ENCODE measurements around the gene CRCP. TPM values are rescaled to one million over a fixed set of nuclear protein-coding genes. Genes with fewer than 3 reads are reported as not detected.
"Not testable (repeated sequence)": the region's sequence is repeated elsewhere in the genome, so short reads cannot be mapped to it uniquely, and the experiment has no call there.

The CRCP gene
- polyA plus RNA-seq, 2 of the 4 experiments (the other 2 are of a cell fraction) = 33.1 to 40.3 TPM

- no peak for TF ChIP-seq HMGXB4 (CRISPR knock-in tag; IDR thresholded peaks at IDR 0.05; ENCODE audit: borderline replicate concordance)
Observed at GRCh38 chr7:66125052-66125694, 10.5 kb downstream of the CRCP start (continued).

- 84% methylated on average over 6 of the region's 6 CpGs for WGBS (ENCODE audit: missing lambda C conversion rate)
- ChIA-PET CTCF (interaction anchor here (1.0 to 1.5 kb wide), 2 partner anchors 33 to 95 kb away, joined by 3 to 4 read pairs; no protein-coding TSS in a partner anchor), POLR2A (interaction anchor here (0.6 to 1.4 kb wide), 2 partner anchors 11 to 759 kb away, joined by 3 read pairs; partner anchors contain the start of gene CRCP)
- H3K4me2 ChIP-seq; H3K27ac ChIP-seq; H3K4me3 ChIP-seq; ATAC-seq; H3K9me3 ChIP-seq; DNase-seq (ENCODE audit: low read depth in 1 of 2, low spot score in 1 of 2); H3K4me1 ChIP-seq: not testable (repeated sequence)
- peak; percentile 84 for FAIRE-seq
Observed at GRCh38 chr7:66125781-66126352, 11.2 kb downstream of the CRCP start.

GRCh38 chr7:66127172-66127571, 12.5 kb downstream of the CRCP start:
- ATAC-seq; H3K4me1 ChIP-seq; H3K4me2 ChIP-seq; POLR2A ChIA-PET; H3K27ac ChIP-seq; H3K4me3 ChIP-seq; DNase-seq (ENCODE audit: low read depth in 1 of 2, low spot score in 1 of 2); CTCF ChIA-PET; FAIRE-seq; H3K9me3 ChIP-seq: not testable (repeated sequence)
- 93% methylated on average over 3 of the region's 3 CpGs for WGBS (ENCODE audit: missing lambda C conversion rate)

- Histone ChIP-seq H3K27ac (peak overlapping the region in 1 of 2 experiments; percentile 45; a peak in 2 of 6 replicates), H3K9me3 (no peaks in the 10 kb centered on the region), H3K4me3 (no peak overlapping the region), H3K4me1 (peaks cover 15% of the 10 kb centered on the region; the same call in 2 of the 3 replicates), H3K4me2 (no peak overlapping the region)
- POLR2A ChIA-PET = no interaction called here
- DNase-seq (ENCODE audit: low read depth in 1 of 2, low spot score in 1 of 2) (no peak), ATAC-seq (no peak), FAIRE-seq (no peak)
- no peak for TF ChIP-seq SMC3 (IDR thresholded peaks at IDR 0.05)
- TF ChIP-seq PHF8 (IDR thresholded peaks at IDR 0.05; ENCODE audit: borderline replicate concordance, low read depth) = no peak
- TF ChIP-seq, protein P1, sequence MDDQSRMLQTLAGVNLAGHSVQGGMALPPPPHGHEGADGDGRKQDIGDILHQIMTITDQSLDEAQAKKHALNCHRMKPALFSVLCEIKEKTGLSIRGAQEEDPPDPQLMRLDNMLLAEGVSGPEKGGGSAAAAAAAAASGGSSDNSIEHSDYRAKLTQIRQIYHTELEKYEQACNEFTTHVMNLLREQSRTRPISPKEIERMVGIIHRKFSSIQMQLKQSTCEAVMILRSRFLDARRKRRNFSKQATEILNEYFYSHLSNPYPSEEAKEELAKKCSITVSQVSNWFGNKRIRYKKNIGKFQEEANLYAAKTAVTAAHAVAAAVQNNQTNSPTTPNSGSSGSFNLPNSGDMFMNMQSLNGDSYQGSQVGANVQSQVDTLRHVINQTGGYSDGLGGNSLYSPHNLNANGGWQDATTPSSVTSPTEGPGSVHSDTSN (IDR thresholded peaks at IDR 0.05) = no peak
- no peak for TF ChIP-seq RARB (CRISPR knock-in tag; IDR thresholded peaks at IDR 0.05)
- TF ChIP-seq MAFK (IDR thresholded peaks at IDR 0.05; ENCODE audit: partially characterized antibody) = no peak
- no peak for TF ChIP-seq ATOH8 (CRISPR knock-in tag; IDR thresholded peaks at IDR 0.05; ENCODE audit: low read depth)
- no peak for TF ChIP-seq MAZ (IDR thresholded peaks at IDR 0.05; ENCODE audit: borderline replicate concordance, low read depth, low read length)
- TF ChIP-seq MYC (IDR thresholded peaks at IDR 0.05; ENCODE audit: borderline replicate concordance, low read length) = no peak
- no peak for TF ChIP-seq EHF (CRISPR knock-in tag; IDR thresholded peaks at IDR 0.05)
- CTCF ChIA-PET = interaction anchor here (0.6 to 0.9 kb wide), 2 partner anchors 202 to 733 kb away, joined by 3 read pairs; no protein-coding TSS in a partner anchor
- WGBS (ENCODE audit: missing lambda C conversion rate) = 72% methylated on average over 8 of the region's 8 CpGs
Observed at GRCh38 chr7:66138994-66139752, 24.5 kb downstream of the CRCP start.

Data from A549 (cell line).